Astrocyte (in vitro differentiated cells and primary cell): ENCODE data around the gene LIF. TPM values are rescaled to one million over a fixed set of nuclear protein-coding genes. Genes with fewer than 3 reads are reported as not detected.

Source experiments
- DNase-seq: peaks from one replicate; pipeline ENCODE4 v3.0.0-alpha.2; 2010; ENCODE audit warnings: low read depth
- FAIRE-seq: peaks from 2 replicates; lab custom pipeline; 2011; peaks lifted over from hg19 to GRCh38; lab: Jason Lieb, UNC
- H2AFZ ChIP-seq: 2 replicates; pipeline ENCODE4 v1.6.0; 2012; ENCODE audit warnings: low read depth, low read length, inconsistent platforms
- H3K27ac ChIP-seq: 2 replicates; pipeline ENCODE4 v1.5.1; 2011; ENCODE audit warnings: low read depth, low read length, inconsistent platforms
- H3K27me3 ChIP-seq: 2 replicates; pipeline ENCODE4 v1.6.0; 2011; ENCODE audit warnings: low read length, inconsistent platforms; ENCODE audit not compliant: insufficient read depth
- H3K36me3 ChIP-seq: 2 replicates; pipeline ENCODE4 v1.5.1; 2011; ENCODE audit warnings: low read length, inconsistent platforms; ENCODE audit not compliant: insufficient read depth
- H3K4me1 ChIP-seq: 2 replicates; pipeline ENCODE4 v1.5.1; 2011; ENCODE audit warnings: low read length, inconsistent platforms; ENCODE audit not compliant: insufficient read depth
- H3K4me2 ChIP-seq: 2 replicates; pipeline ENCODE4 v1.6.0; 2012; ENCODE audit warnings: low read length, inconsistent platforms
- H3K4me3 ChIP-seq: 2 replicates; pipeline ENCODE4 v1.5.1; 2011; ENCODE audit warnings: low read depth, mild to moderate bottlenecking, low read length, inconsistent platforms; ENCODE audit not compliant: insufficient read depth
- H3K79me2 ChIP-seq: 2 replicates; pipeline ENCODE4 v1.6.0; 2012; ENCODE audit warnings: mild to moderate bottlenecking, low read length, inconsistent platforms; ENCODE audit not compliant: insufficient read depth
- H3K9ac ChIP-seq: 2 replicates; pipeline ENCODE4 v1.6.0; 2012; ENCODE audit warnings: mild to moderate bottlenecking, low read length, inconsistent platforms
- H3K9me3 ChIP-seq: 2 replicates; pipeline ENCODE4 v1.5.1; 2012; ENCODE audit warnings: low read depth, mild to moderate bottlenecking, low read length, inconsistent platforms; ENCODE audit not compliant: insufficient read depth
- H4K20me1 ChIP-seq: 2 replicates; pipeline ENCODE4 v1.6.0; 2012; ENCODE audit warnings: low read length, inconsistent platforms; ENCODE audit not compliant: insufficient read depth
- H3K27ac Mint-ChIP-seq: one replicate; pipeline ENCODE4 v1.8.0; 2021; ENCODE audit warnings: mild to moderate bottlenecking, mixed read lengths; ENCODE audit not compliant: unreplicated experiment
- H3K27me3 Mint-ChIP-seq: one replicate; pipeline ENCODE4 v1.8.0; 2021; ENCODE audit warnings: low read depth, mixed read lengths; ENCODE audit not compliant: unreplicated experiment
- H3K36me3 Mint-ChIP-seq: one replicate; pipeline ENCODE4 v1.8.0; 2021; ENCODE audit warnings: low read depth, mixed read lengths; ENCODE audit not compliant: unreplicated experiment
- H3K4me1 Mint-ChIP-seq: one replicate; pipeline ENCODE4 v1.8.0; 2021; ENCODE audit warnings: low read depth, mixed read lengths; ENCODE audit not compliant: unreplicated experiment
- H3K4me3 Mint-ChIP-seq: one replicate; pipeline ENCODE4 v1.8.0; 2021; ENCODE audit warnings: mild to moderate bottlenecking, moderate library complexity, mixed read lengths; ENCODE audit not compliant: unreplicated experiment
- H3K9me3 Mint-ChIP-seq: one replicate; pipeline ENCODE4 v1.8.0; 2021; ENCODE audit warnings: mild to moderate bottlenecking, mixed read lengths; ENCODE audit not compliant: unreplicated experiment
- EZH2 ChIP-seq: IDR thresholded peaks from 2 replicates; pipeline ENCODE4 v1.6.1; 2012; ENCODE audit warnings: mild to moderate bottlenecking, low read length, inconsistent platforms; ENCODE audit not compliant: insufficient read depth
- total RNA-seq: library from RNA; stranded (reverse); gene quantifications from 2 replicates; pipeline ENCODE4 v1.2.1, GENCODE V29; 2021
- TF ChIP-seq, protein P1 (sequence below): IDR thresholded peaks from 2 replicates; pipeline ENCODE4 v1.5.1; 2011; ENCODE audit warnings: low read depth, mild to moderate bottlenecking, inconsistent platforms, low read length, moderate library complexity; ENCODE audit not compliant: insufficient read depth

The LIF gene
- total RNA-seq, 1 donor from 2014 or later, result 63.3 TPM

GRCh38 chr22:30284666-30285065, 38.1 kb upstream of the LIF start:
- Histone ChIP-seq H3K27me3 (no peaks in the 10 kb centered on the region), H3K4me2 (no peak overlapping the region), H2AFZ (no peak overlapping the region), H3K9me3 (no peaks in the 10 kb centered on the region), H4K20me1 (no peaks in the 10 kb centered on the region), H3K4me1 (peaks cover 14% of the 10 kb centered on the region), H3K27ac (no peak overlapping the region), H3K79me2 (peaks cover 3% of the 10 kb centered on the region), H3K9ac (no peak overlapping the region), H3K36me3 (no peaks in the 10 kb centered on the region), H3K4me3 (no peak overlapping the region)
- peaks cover 15% of the 10 kb centered on the region for H3K36me3 Mint-ChIP-seq
- DNase-seq (no peak), FAIRE-seq (no peak)
- no peak overlapping the region for H3K4me3 Mint-ChIP-seq
- no peaks in the 10 kb centered on the region for H3K9me3 Mint-ChIP-seq
- no peak for TF ChIP-seq EZH2
- TF ChIP-seq, protein P1, sequence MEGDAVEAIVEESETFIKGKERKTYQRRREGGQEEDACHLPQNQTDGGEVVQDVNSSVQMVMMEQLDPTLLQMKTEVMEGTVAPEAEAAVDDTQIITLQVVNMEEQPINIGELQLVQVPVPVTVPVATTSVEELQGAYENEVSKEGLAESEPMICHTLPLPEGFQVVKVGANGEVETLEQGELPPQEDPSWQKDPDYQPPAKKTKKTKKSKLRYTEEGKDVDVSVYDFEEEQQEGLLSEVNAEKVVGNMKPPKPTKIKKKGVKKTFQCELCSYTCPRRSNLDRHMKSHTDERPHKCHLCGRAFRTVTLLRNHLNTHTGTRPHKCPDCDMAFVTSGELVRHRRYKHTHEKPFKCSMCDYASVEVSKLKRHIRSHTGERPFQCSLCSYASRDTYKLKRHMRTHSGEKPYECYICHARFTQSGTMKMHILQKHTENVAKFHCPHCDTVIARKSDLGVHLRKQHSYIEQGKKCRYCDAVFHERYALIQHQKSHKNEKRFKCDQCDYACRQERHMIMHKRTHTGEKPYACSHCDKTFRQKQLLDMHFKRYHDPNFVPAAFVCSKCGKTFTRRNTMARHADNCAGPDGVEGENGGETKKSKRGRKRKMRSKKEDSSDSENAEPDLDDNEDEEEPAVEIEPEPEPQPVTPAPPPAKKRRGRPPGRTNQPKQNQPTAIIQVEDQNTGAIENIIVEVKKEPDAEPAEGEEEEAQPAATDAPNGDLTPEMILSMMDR, result no peak
- H3K27me3 Mint-ChIP-seq, result no peaks in the 10 kb centered on the region
- no peak overlapping the region for H3K27ac Mint-ChIP-seq
- H3K4me1 Mint-ChIP-seq, result peaks cover 7% of the 10 kb centered on the region

- Histone ChIP-seq H3K4me3 (no peak overlapping the region), H3K79me2 (peaks cover 3% of the 10 kb centered on the region), H3K4me1 (peaks cover 14% of the 10 kb centered on the region), H3K36me3 (no peaks in the 10 kb centered on the region), H3K9me3 (no peaks in the 10 kb centered on the region), H3K4me2 (no peak overlapping the region), H3K27me3 (no peaks in the 10 kb centered on the region), H3K9ac (no peak overlapping the region), H3K27ac (no peak overlapping the region), H2AFZ (no peak overlapping the region), H4K20me1 (no peaks in the 10 kb centered on the region)
- DNase-seq, result no peak
- no peak overlapping the region for H3K27ac Mint-ChIP-seq
- H3K36me3 Mint-ChIP-seq, result peaks cover 15% of the 10 kb centered on the region
- H3K4me3 Mint-ChIP-seq, result no peak overlapping the region
- H3K4me1 Mint-ChIP-seq, result peaks cover 7% of the 10 kb centered on the region
- FAIRE-seq, result no peak
- no peaks in the 10 kb centered on the region for H3K27me3 Mint-ChIP-seq
- H3K9me3 Mint-ChIP-seq, result no peaks in the 10 kb centered on the region
- TF ChIP-seq, protein P1, result no peak
- TF ChIP-seq EZH2, result no peak
These were observed 37.6 kb upstream of the LIF start for GRCh38 chr22:30284172-30284571.

- Histone ChIP-seq H3K27ac (no peak overlapping the region), H3K4me1 (peaks cover 9% of the 10 kb centered on the region), H3K4me3 (no peak overlapping the region), H4K20me1 (no peaks in the 10 kb centered on the region), H3K9ac (no peak overlapping the region), H3K79me2 (no peaks in the 10 kb centered on the region), H2AFZ (no peak overlapping the region), H3K9me3 (no peaks in the 10 kb centered on the region), H3K4me2 (no peak overlapping the region), H3K27me3 (no peaks in the 10 kb centered on the region), H3K36me3 (no peaks in the 10 kb centered on the region)
- no peak overlapping the region for H3K4me3 Mint-ChIP-seq
- H3K4me1 Mint-ChIP-seq, result peaks cover 8% of the 10 kb centered on the region
- peaks cover 15% of the 10 kb centered on the region for H3K36me3 Mint-ChIP-seq
- no peak for FAIRE-seq
- H3K27ac Mint-ChIP-seq, result no peak overlapping the region
- no peaks in the 10 kb centered on the region for H3K27me3 Mint-ChIP-seq
- DNase-seq, result no peak
- TF ChIP-seq, protein P1, result no peak
- no peak for TF ChIP-seq EZH2
- H3K9me3 Mint-ChIP-seq, result no peaks in the 10 kb centered on the region
These were observed 36.8 kb upstream of the LIF start for GRCh38 chr22:30283342-30283741.
